ENCODE measurements around the gene PKP4. TPM values are rescaled to one million over a fixed set of nuclear protein-coding genes. Genes with fewer than 3 reads are reported as not detected.

The PKP4 gene
- total and polyA plus RNA-seq, 2 of the 8 experiments (the other 6 are each of a cell fraction or from before 2014, with no cell fraction given): 48.2 to 88.0 TPM

- TF ChIP-seq, protein P1, sequence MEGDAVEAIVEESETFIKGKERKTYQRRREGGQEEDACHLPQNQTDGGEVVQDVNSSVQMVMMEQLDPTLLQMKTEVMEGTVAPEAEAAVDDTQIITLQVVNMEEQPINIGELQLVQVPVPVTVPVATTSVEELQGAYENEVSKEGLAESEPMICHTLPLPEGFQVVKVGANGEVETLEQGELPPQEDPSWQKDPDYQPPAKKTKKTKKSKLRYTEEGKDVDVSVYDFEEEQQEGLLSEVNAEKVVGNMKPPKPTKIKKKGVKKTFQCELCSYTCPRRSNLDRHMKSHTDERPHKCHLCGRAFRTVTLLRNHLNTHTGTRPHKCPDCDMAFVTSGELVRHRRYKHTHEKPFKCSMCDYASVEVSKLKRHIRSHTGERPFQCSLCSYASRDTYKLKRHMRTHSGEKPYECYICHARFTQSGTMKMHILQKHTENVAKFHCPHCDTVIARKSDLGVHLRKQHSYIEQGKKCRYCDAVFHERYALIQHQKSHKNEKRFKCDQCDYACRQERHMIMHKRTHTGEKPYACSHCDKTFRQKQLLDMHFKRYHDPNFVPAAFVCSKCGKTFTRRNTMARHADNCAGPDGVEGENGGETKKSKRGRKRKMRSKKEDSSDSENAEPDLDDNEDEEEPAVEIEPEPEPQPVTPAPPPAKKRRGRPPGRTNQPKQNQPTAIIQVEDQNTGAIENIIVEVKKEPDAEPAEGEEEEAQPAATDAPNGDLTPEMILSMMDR (IDR thresholded peaks at IDR 0.05; ENCODE audit: control extremely low read depth in 1 of 3, insufficient read depth in 1 of 3, low read depth in 1 of 3, low read length in 3 of 3): no peak
- no peak for TF ChIP-seq EP300 (IDR thresholded peaks at IDR 0.05; ENCODE audit: borderline replicate concordance in 1 of 2, low read depth in 2 of 2, low read length in 2 of 2)
- no peak for TF ChIP-seq SAP30 (IDR thresholded peaks at IDR 0.05; ENCODE audit: insufficient read depth, insufficient replicate concordance, low read length)
- no peak for TF ChIP-seq BACH1 (IDR thresholded peaks at IDR 0.05; ENCODE audit: low read length)
- TF ChIP-seq, protein P2, sequence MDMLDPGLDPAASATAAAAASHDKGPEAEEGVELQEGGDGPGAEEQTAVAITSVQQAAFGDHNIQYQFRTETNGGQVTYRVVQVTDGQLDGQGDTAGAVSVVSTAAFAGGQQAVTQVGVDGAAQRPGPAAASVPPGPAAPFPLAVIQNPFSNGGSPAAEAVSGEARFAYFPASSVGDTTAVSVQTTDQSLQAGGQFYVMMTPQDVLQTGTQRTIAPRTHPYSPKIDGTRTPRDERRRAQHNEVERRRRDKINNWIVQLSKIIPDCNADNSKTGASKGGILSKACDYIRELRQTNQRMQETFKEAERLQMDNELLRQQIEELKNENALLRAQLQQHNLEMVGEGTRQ (IDR thresholded peaks at IDR 0.05; ENCODE audit: low read length): no peak
- no peak for TF ChIP-seq CHD1 (IDR thresholded peaks at IDR 0.05; ENCODE audit: low read depth, low read length)
These were observed 273.3 kb downstream of the PKP4 start (continued) for GRCh38 chr2:158729873-158730620.
